ENCODE data around the gene EXOC7.

Gene EXOC7

DNA sequence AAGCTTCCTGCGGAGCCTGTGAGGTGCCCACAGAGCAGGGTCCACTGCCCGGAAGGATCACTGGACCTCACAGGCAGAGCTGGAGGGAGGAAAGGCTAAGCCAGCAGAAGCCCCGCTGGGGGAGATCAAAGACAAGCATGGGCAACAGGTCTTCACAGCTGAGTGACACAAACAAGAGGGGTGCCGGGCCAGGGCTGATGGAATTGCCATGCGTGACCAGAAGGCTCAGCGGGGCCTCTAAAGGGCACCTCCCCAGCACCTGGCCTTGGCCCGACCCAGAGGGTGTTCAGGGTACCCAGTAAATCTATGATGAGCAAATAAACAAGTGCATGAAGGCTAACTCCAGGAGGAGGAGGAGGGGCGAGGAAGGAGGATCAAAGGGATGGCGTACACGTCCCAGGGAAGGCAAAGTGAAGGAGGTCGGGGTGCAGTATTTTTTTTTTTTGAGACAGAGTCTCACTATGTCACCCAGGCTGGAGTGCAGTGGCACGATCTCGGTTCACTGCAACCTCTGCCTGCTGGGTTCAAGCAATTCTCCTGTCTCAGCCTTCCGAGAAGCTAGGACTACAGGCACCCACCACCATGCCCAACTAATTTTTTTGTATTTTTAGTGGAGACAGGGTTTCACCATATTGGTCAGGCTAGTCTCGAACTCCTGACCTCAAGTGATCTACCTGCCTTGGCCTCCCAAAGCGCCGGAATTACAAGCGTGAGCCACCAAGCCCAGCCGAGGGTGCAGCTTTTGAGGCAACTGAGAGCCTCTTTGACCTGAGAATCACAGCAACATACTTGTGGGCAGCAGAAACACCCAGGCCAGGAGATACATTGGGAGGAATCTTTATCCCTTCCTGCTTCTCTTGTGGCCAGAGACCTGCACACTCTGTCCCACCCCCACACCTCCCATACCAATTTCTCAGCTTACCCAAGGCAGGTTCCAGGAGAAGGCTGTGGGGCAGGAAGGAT lies 16.1 kb upstream of the EXOC7 start:
- no peak for DNase-seq

GRCh38 chr17:76115138-76115754 lies 11.7 kb upstream of the EXOC7 start:
- no peak for DNase-seq

GRCh38 chr17:76111956-76112355 lies 8.4 kb upstream of the EXOC7 start:
- DNase-seq, result no peak

GRCh38 chr17:76107509-76107908 lies 3.9 kb upstream of the EXOC7 start:
- no peak for DNase-seq

DNA sequence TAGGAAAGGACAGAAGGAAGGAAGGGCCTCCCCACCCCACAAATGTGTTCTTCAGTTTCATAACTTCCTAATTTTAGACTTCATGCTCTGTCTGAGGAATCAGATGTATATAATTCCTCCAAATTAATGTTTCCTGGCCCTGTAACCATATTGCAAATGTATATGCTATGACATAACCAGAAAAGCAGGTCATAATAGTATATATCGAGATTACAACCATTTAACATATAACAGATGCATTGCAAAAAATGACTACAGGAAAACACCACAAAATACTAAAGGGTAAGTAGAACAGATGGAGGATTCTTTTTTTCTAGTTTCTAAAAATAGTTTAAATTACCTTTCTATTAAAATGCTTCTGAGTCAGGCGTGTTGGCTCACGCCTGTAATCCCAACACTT lies 3.1 kb upstream of the EXOC7 start:
- no peak for DNase-seq

GRCh38 chr17:76104896-76105231 lies 1.3 kb upstream of the EXOC7 start:
- DNase-seq, result no peak

DNA sequence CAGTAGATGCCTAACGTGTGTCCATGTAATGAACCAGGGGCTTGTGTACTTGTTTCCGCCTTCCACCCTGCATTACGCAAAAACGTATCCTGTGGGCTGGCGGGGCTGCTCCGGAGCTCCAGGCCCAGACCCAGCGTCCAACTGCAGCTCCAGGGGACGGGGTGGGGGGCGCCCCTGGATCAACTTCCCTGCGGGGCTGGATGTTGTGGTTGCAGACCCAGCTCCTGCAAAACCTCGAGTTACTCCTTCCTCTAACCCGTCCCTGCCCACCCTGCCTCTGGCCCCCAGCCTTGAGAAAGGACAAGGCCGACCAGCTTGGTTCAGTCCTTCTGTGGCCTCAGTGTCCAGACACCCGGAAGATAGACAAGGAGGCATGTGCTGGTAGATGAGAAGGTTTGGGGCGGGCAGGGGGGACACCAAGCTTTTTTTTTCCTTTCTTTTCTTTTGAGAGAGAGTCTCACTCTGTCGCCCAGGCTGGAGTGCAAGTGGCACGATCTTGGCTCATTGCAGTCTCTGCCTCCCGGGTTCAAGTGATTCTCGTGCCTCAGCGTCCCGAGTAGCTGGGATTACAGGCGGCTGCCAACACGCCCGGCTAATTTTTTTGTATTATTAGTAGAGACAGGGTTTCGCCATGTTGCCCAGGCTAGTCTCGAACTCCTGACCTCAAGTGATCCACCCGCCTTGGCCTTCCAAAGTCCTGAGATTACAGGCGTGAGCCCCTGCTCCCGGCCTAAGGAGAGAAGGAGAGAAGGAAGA lies 731 bp upstream of the EXOC7 start:
- no peak for DNase-seq

DNA sequence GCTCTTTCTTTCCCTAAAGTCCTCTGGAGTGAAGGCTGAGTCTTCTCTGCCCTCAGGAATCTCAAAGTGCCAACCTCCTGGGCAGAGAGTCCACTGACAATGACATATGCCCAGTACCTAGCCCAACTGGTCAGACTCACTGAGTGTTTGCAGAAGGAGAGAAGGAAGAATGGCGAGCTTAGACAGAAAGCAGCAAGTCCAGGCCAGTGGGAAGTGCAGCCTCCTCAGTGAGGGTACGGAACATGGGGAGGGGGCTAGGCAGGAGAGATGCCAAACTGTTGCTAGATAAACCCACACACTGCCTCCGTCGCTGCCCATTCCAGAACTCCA lies 678 bp downstream of the EXOC7 start:
- DNase-seq, result no peak

DNA sequence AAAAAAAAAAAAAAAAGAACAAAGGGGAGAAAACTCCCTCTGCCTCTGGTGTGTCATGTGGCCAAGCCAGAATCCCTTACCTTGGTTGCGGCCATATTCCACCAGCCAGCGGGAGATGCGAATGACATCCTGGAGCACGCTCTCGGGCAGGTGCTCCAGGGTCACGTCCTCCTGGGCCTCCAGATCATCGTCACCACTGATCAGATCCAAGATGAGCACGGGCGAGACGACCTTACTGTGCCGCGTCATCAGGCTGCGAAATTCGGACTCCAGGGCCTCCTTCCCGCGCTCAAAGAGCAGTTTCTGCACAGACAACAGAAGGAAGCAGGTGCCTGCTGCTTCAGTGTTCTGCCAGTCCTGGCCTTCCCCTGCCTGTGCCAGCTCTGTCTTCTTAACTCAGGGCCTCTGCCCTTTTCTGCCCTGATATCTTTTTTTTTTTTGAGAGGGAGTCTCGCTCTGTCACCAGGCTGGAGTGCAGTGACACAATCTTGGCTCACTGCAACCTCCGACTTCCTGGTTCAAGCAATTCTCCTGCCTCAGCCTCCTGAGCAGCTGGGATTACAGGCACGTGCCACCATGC lies 5.8 kb downstream of the EXOC7 start:
- no peak for DNase-seq

GRCh38 chr17:76095943-76096342 lies 7.6 kb downstream of the EXOC7 start:
- no peak for DNase-seq

DNA sequence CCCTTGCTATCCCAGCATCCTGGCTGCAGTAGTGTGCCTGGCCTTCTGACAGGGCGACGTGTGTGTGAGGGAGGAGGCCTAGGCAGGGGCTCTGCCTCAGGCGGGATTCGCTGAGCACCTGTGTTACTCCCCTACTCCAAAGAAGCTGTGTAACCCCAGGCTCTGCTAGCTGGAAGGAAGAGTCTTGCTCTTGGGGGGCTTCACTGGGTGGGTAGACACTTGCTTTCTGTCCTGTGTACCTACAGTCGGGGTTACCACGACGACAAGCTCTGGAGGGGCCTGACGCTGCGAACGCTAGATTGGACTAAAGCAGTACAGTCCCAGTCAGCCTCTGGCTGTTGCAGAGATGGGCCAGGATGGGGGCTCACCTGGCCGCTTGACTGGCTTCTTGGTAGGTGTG lies 9.5 kb downstream of the EXOC7 start:
- no peak for DNase-seq

DNA sequence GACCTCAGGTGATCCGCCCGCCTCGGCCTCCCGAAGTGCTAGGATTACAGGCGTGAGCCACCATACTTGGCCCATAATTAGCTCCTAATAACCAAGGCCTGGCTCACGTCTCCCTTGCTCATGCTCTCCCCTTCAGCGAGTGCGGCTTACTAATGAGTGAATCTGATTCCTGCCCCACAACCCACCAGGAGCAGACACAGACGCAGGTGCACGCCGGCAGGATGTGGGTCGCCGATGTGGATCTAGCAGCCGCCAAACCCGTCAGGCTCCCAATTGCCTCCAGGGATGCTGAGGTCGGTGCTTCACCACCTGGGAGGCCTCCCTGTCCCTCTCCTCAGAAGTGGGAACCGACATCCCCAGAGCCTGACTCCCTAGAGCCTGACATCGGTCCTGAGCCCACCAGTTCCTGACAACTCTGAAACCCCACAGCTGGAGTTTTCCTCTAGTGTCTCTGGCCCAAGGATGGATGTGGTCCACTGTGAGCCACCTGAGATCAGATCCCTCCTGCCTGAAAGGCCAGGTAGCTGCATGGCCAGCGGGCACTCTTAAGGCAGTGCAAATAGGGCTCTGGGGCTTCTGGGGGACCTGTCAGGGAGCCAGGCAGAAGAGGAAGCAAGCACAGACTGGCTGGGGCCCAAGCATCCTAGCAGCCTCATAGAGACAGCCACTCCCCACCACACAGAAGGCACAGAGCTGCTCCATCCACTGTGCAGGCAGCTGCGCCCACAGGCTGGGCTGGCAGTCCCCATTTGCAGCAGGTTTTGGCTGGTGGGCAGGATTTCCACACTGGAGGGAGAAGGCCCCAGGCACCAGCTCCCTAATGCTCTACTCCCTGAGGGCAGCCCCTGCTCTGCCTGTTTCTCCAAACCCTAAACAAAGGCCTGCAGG lies 10.8 kb downstream of the EXOC7 start:
- no peak for DNase-seq

DNA sequence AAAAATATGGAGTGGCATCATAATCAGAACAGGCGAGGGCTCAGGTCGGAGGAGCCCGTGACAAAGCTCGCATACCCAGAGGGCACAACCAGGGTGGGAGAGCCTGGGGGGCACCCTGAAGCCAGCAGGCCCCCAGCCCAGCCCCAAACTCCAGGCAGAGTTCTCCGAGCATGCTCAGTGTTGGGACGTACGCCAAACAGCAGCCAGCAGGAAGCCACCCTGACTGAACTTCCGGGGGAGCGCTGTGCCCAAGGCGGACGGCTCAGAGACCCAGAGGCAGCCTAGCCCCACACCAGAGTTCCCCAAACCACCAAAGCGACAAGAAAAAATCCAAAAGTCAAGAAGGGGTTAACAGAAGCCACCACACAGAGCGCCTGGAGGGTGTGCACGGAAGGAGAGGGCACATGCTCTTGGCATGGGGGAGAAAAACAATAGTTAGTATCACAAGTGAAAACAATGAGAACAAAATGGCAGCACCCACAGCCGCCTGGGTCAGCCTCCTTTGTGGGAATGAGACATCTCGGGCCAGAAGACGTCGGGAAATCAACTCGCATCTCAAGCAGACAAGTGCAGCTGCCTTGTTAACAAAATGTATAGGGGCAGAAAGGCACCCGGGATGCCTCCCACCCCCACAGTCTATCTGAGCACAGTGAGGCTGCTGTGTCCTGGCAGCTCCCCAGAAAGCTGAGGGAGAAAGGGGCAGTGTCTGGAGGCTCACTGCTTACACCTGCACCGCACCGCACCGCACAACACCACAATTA lies 11.9 kb downstream of the EXOC7 start:
- no peak for DNase-seq

DNA sequence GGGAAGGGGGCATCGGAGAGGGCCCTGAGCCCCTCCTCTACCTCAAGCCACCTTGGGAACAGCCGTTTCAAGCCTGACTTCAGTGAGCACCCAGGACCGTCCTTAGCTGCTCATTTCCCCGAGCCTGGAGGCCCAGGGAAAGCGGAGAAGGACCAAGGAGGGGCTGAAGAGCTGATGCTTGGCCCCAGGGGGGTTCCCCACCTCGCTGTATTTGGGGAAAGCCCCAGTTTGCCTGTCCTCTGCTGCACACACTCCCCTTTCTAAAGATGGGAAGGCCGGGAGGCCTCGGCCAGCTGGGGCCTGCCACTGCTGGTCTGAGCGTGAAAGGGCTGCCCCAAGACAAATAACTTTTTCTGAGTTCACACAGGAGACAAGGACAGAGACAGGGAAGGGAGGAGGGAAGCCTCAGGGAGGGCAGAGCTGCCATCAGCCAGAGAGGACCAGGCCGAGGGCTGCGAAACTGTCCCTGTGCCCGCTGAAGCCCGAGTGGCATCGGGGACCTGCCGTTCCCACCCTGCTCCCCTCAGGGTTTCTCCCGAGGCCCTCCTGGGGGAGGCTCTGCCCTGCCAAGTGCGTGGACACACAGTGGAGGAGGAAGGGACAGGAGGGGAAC lies 13.0 kb downstream of the EXOC7 start:
- no peak for DNase-seq

DNA sequence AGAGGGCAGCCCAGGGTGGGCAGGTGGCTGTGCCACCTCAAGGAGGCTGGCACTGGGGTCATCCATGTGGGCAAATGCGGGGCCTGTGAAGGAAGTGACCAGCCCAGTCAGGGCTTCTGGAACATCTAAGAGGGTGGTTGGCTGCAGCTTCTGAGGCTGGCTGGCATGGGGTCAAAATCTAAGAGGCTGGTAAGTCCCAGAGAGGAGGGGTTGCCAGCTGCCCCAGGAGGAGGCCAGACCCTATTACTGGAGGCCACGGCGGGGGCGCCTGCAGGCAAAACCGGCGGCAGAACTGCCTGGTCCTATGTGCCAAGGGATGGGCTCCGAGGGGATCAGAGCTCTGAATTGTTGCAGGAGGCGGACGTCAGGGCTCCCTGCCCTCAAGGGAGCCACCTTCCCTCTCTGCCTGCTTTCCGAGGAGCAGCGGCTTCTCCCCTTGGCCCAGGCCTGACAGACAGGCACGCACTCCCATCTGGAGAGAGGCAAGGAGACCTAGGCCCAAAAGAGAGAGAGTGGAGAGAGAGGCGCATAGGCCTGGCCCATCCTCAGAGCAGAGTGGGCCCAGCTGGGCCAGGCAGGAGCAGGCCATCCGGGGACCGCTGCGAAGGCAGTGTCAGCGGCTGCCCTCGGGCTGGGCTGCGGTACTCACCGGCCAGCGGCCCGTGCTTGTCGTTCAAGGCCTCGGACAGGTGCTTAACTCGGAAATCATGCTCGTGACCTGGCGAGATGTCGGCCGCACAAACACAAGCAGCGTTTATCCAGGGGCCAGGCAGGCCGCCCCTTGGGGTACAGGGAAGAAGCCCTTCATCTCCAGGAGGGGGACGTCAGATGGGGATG lies 13.7 kb downstream of the EXOC7 start:
- DNase-seq, result no peak

DNA sequence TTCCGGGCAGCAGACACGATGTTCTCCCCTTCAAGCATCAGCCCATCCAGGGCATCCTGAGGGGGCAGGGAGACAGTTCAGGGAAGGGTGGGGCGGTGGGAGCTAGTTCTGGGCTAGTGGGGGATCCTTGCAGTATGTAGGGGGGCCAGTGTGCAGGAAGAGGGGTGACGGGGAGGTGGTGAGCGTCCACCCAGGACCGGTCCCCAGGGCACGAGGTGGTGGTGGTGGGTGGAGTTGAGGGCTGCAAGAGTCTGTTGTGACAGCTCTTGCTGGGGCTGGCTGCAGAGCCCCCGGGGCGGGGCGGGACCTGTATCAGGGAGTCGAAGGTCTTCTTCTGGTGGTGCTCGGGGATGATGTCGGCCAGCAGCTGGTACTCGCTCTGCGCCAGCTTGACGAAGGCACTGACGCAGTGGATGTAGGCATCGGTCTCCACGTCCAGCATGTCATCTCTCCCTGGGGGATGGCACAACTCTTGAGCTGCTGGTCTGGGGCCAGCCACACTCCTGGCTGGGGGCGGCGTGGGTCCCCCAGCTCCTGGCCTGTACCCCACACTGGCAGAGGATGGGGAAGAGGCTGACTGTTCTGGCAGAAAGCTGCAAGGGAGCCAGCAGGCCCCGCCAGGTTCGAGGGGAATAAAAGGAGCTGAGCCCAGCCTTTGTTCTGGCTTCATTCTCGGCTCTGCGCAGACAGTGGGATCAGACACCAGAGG lies 14.6 kb downstream of the EXOC7 start:
- no peak for DNase-seq

DNA sequence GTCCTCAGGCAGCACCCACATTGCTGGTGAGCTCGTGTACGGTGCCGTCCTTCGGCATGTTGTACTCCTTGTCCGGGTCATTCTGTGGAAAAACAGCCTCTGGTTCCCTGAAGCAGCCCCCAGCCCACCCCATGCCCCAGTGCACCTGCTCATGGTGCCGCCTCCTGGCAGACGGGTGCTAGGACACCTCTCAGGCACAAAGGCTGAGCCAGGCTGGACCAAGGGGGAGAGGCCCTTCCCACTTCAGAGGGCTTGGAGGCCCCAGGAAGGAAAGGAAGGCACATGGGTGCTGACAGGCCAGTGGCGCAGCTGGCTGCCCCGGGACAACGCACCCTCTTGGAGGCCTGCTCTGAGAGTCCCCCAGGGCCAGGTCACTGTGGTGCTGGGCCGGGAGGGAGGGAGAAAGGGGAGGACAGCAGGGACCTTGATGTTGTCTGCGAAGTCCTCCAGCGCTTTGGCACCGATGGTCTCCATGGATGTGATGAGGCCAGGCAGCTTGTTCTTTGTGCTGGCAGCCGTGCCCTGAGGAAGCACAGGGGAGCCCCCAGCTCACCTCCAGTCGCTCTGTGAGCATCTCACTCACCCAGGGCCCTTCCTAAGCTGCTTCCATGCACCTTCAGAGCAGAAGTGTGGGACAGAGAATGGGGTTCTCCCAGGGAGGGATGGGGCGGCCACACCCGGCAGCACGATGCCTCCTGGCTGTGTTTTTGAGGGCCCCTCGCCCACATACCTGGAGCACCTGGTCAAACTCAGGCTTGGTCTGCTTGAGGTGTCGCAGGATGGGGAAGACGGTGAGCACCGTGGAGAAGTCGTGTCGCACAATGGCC lies 15.3 kb downstream of the EXOC7 start:
- no peak for DNase-seq

GRCh38 chr17:76087531-76087930 lies 16.1 kb downstream of the EXOC7 start:
- no peak for DNase-seq

DNA sequence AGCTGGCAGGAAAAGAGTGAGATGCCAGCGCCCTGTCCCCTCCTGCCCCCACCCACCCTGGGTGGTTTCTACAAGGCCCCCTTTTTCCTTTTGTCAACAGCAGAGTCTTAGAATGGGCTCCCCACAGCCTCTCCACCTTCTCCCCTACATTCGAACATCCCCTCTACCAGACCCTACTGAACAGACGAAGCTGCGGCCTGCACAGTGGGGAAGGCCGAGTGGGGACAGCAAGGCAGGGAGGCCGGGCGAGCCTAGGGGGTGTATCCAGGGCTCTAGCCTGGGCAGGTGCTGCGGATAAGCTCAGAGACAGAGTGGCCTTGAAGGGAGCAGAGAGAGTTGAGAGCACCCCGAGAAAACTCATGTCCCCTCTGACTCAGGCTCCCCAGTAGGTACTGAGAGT lies 17.2 kb downstream of the EXOC7 start:
- DNase-seq, result no peak

All from stimulated activated naive CD4-positive, alpha-beta T cell treated with Interleukin-2 at 50 U/mL for 16 hours (primary cell).